AG10803 (cell line): ENCODE results near the gene PROC.

Experiments
- DNase-seq: peaks from one replicate; pipeline ENCODE4 v3.0.0; 2010; ENCODE audit warnings: low read depth
- H3K4me3 ChIP-seq: 2 replicates; pipeline ENCODE4 v1.5.1; 2011; ENCODE audit warnings: mild to moderate bottlenecking, low read length, control low read depth
- CTCF ChIP-seq: conservative IDR thresholded peaks from 2 replicates; pipeline ENCODE4 v1.5.1; 2011; ENCODE audit warnings: mild to moderate bottlenecking, low read length, control low read depth, inconsistent platforms

PROC gene

GRCh38 chr2:127429844-127430425 is 11.7 kb downstream of the PROC start:
- DNase-seq = no peak
- H3K4me3 ChIP-seq = no peak overlapping the region
- no peak for TF ChIP-seq CTCF

- no peak for DNase-seq
- no peak for TF ChIP-seq CTCF
- no peak overlapping the region for H3K4me3 ChIP-seq
Observed at GRCh38 chr2:127431408-127432023, 13.3 kb downstream of the PROC start.

- H3K4me3 ChIP-seq = no peak overlapping the region
- DNase-seq = no peak
- TF ChIP-seq CTCF = no peak
Observed at GRCh38 chr2:127434515-127434914, 16.3 kb downstream of the PROC start.

- TF ChIP-seq CTCF = no peak
- no peak overlapping the region for H3K4me3 ChIP-seq
- DNase-seq = no peak
Observed at GRCh38 chr2:127437056-127437455, 18.8 kb downstream of the PROC start.

- no peak for DNase-seq
- H3K4me3 ChIP-seq = no peak overlapping the region
- no peak for TF ChIP-seq CTCF
Observed at GRCh38 chr2:127437781-127438726, 19.8 kb downstream of the PROC start.

- no peak for TF ChIP-seq CTCF
- DNase-seq = no peak
- no peak overlapping the region for H3K4me3 ChIP-seq
Observed at GRCh38 chr2:127439343-127439742, 21.1 kb downstream of the PROC start.
